ENCODE results near the gene COL6A6.

The COL6A6 gene

GRCh38 chr3:130488769-130489450, 28.1 kb upstream of the COL6A6 start:
- no peaks in the 10 kb centered on the region for H3F3A ChIP-seq (ENCODE audit: insufficient read depth, low read length)
- no peaks in the 10 kb centered on the region for H3K79me2 ChIP-seq (ENCODE audit: insufficient read depth, low read length)
- H4K20me1 ChIP-seq (ENCODE audit: insufficient read depth, low read length): no peaks in the 10 kb centered on the region
- H2AFZ ChIP-seq (ENCODE audit: low read length): no peak overlapping the region
- no peaks in the 10 kb centered on the region for H3K27me3 ChIP-seq (ENCODE audit: insufficient read depth, low read length)
- TF ChIP-seq CTCF (IDR thresholded peaks at IDR 0.05; ENCODE audit: low read length): no peak
- TF ChIP-seq EZH2 (IDR thresholded peaks at IDR 0.05; ENCODE audit: borderline replicate concordance, low read length): no peak
- H3K4me3 ChIP-seq (ENCODE audit: low read depth, low read length, poor library complexity, severe bottlenecking): no peak overlapping the region
- no peaks in the 10 kb centered on the region for H3K36me3 ChIP-seq (ENCODE audit: insufficient read depth, low read length)
- no peaks in the 10 kb centered on the region for H3K4me1 ChIP-seq (ENCODE audit: insufficient read depth, low read length, severe bottlenecking)
- H3K9me3 ChIP-seq (ENCODE audit: low read length): no peaks in the 10 kb centered on the region
- no peaks in the 10 kb centered on the region for H3K9me2 ChIP-seq (ENCODE audit: low read depth, low read length)
- H3K9ac ChIP-seq (ENCODE audit: low read length): no peak overlapping the region
- H3K4me2 ChIP-seq (ENCODE audit: low read length): no peak overlapping the region
- H3K27ac ChIP-seq (ENCODE audit: low read depth, low read length, poor library complexity, severe bottlenecking): no peak overlapping the region

- Histone ChIP-seq H4K20me1 (ENCODE audit: insufficient read depth, low read length) (no peaks in the 10 kb centered on the region), H3K4me2 (ENCODE audit: low read length) (no peak overlapping the region), H3K9me3 (ENCODE audit: low read length) (no peaks in the 10 kb centered on the region), H3K9me2 (ENCODE audit: low read depth, low read length) (no peaks in the 10 kb centered on the region), H3K4me3 (ENCODE audit: low read depth, low read length, poor library complexity, severe bottlenecking) (no peak overlapping the region), H3K4me1 (ENCODE audit: insufficient read depth, low read length, severe bottlenecking) (no peaks in the 10 kb centered on the region), H2AFZ (ENCODE audit: low read length) (no peak overlapping the region), H3F3A (ENCODE audit: insufficient read depth, low read length) (no peaks in the 10 kb centered on the region), H3K9ac (ENCODE audit: low read length) (no peak overlapping the region), H3K36me3 (ENCODE audit: insufficient read depth, low read length) (no peaks in the 10 kb centered on the region), H3K27ac (ENCODE audit: low read depth, low read length, poor library complexity, severe bottlenecking) (no peak overlapping the region), H3K27me3 (ENCODE audit: insufficient read depth, low read length) (no peaks in the 10 kb centered on the region), H3K79me2 (ENCODE audit: insufficient read depth, low read length) (no peaks in the 10 kb centered on the region)
- no peak for TF ChIP-seq EZH2 (IDR thresholded peaks at IDR 0.05; ENCODE audit: borderline replicate concordance, low read length)
- TF ChIP-seq CTCF (IDR thresholded peaks at IDR 0.05; ENCODE audit: low read length): no peak
Observed at GRCh38 chr3:130490241-130490640, 26.7 kb upstream of the COL6A6 start.

- H3K36me3 ChIP-seq (ENCODE audit: insufficient read depth, low read length): no peaks in the 10 kb centered on the region
- no peak overlapping the region for H3K9ac ChIP-seq (ENCODE audit: low read length)
- H3K9me3 ChIP-seq (ENCODE audit: low read length): no peaks in the 10 kb centered on the region
- no peak overlapping the region for H3K4me3 ChIP-seq (ENCODE audit: low read depth, low read length, poor library complexity, severe bottlenecking)
- no peaks in the 10 kb centered on the region for H3K27me3 ChIP-seq (ENCODE audit: insufficient read depth, low read length)
- H3K9me2 ChIP-seq (ENCODE audit: low read depth, low read length): no peaks in the 10 kb centered on the region
- TF ChIP-seq EZH2 (IDR thresholded peaks at IDR 0.05; ENCODE audit: borderline replicate concordance, low read length): no peak
- TF ChIP-seq CTCF (IDR thresholded peaks at IDR 0.05; ENCODE audit: low read length): no peak
- H3K27ac ChIP-seq (ENCODE audit: low read depth, low read length, poor library complexity, severe bottlenecking): no peak overlapping the region
- H3F3A ChIP-seq (ENCODE audit: insufficient read depth, low read length): no peaks in the 10 kb centered on the region
- no peaks in the 10 kb centered on the region for H4K20me1 ChIP-seq (ENCODE audit: insufficient read depth, low read length)
- H3K4me1 ChIP-seq (ENCODE audit: insufficient read depth, low read length, severe bottlenecking): no peaks in the 10 kb centered on the region
- H3K4me2 ChIP-seq (ENCODE audit: low read length): no peak overlapping the region
- no peak overlapping the region for H2AFZ ChIP-seq (ENCODE audit: low read length)
- no peaks in the 10 kb centered on the region for H3K79me2 ChIP-seq (ENCODE audit: insufficient read depth, low read length)
Observed at GRCh38 chr3:130491431-130491830, 25.5 kb upstream of the COL6A6 start.
